Measurements from ENCODE around the gene SCAMP2. TPM values are rescaled to one million over a fixed set of nuclear protein-coding genes. Genes with fewer than 3 reads are reported as not detected.

SCAMP2 gene
- total RNA-seq, 3 donors from 2014 or later (not counting 1 experiment from before 2014, with no cell fraction given): 78.8 to 101 (median 92.8) TPM

DNA sequence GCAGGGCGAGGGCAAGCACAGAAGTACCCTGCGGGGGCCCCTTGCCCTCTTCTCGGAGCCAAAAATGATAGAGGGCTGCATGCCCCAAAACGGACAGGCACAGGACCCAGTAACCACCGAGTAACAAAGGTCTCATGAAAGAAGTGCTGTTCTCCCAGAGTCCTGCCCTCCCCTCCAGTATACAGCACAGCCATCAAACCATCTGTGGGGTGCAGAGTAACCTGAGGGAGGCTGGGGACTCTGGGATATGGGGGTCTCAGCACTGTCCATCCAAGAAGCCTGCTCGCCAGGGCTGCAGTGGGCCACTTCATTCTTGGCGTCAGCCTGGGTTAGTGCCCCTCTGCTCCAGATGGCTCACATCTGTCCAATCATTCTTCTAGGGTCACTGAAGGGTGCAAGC is 36.3 kb downstream of the SCAMP2 start:
- Mint-ChIP-seq H3K36me3 (no peaks in the 10 kb centered on the region), H3K9me3 (no peaks in the 10 kb centered on the region), H3K27me3 (ENCODE audit: low read depth in 2 of 2) (no peaks in the 10 kb centered on the region), H3K4me1 (peaks cover 4 to 22% of the 10 kb centered on the region in 2 donors), H3K4me3 (no peak overlapping the region), H3K27ac (no peak overlapping the region)
- no peaks in the 10 kb centered on the region for H3K9me3 ChIP-seq (ENCODE audit: control insufficient read depth, insufficient read depth, low read length)
- H3K36me3 ChIP-seq (ENCODE audit: control insufficient read depth, insufficient read depth, low read length): peaks cover 6% of the 10 kb centered on the region
- intact Hi-C loops (cut with micrococcal nuclease): no loop called here
- 96% methylated on average over 7 of the region's 7 CpGs for WGBS (ENCODE audit: insufficient coverage)
- no peaks in the 10 kb centered on the region for H3K27me3 ChIP-seq (ENCODE audit: control insufficient read depth, insufficient read depth, low read length)
- no peak overlapping the region for H3K4me3 ChIP-seq (ENCODE audit: low read length)
- DNase-seq (no peak), ATAC-seq (no peak)
- peaks cover 7% of the 10 kb centered on the region for H3K4me1 ChIP-seq (ENCODE audit: control insufficient read depth, insufficient read depth, low read length)
- H3K27ac ChIP-seq (ENCODE audit: low read length): no peak overlapping the region
- no peak for TF ChIP-seq CTCF (IDR thresholded peaks at IDR 0.05)

GRCh38 chr15:74835312-74835823 is 37.8 kb downstream of the SCAMP2 start:
- H3K36me3 Mint-ChIP-seq: no peaks in the 10 kb centered on the region
- 41% methylated on average over 4 of the region's 5 CpGs for WGBS (ENCODE audit: insufficient coverage)
- peak; percentile 59 for TF ChIP-seq CTCF (IDR thresholded peaks at IDR 0.05)
- no peaks in the 10 kb centered on the region for H3K27me3 Mint-ChIP-seq (ENCODE audit: low read depth in 2 of 2)
- no peaks in the 10 kb centered on the region for H3K27me3 ChIP-seq (ENCODE audit: control insufficient read depth, insufficient read depth, low read length)
- no peak overlapping the region for H3K4me3 ChIP-seq (ENCODE audit: low read length)
- H3K4me3 Mint-ChIP-seq: no peak overlapping the region
- DNase-seq (peak in 1 of 2 donors; percentile 61), ATAC-seq (peak in 2 of 3 donors; percentile 65 to 72)
- peaks cover 6% of the 10 kb centered on the region for H3K36me3 ChIP-seq (ENCODE audit: control insufficient read depth, insufficient read depth, low read length)
- no peaks in the 10 kb centered on the region for H3K9me3 Mint-ChIP-seq
- no peaks in the 10 kb centered on the region for H3K4me1 ChIP-seq (ENCODE audit: control insufficient read depth, insufficient read depth, low read length)
- intact Hi-C loops (cut with micrococcal nuclease): no loop called here
- no peaks in the 10 kb centered on the region for H3K9me3 ChIP-seq (ENCODE audit: control insufficient read depth, insufficient read depth, low read length)
- H3K27ac Mint-ChIP-seq: peak overlapping the region in 1 of 2 donors; percentile 63
- H3K27ac ChIP-seq (ENCODE audit: low read length): no peak overlapping the region
- H3K4me1 Mint-ChIP-seq: peaks cover 4 to 10% of the 10 kb centered on the region in 2 donors

DNA sequence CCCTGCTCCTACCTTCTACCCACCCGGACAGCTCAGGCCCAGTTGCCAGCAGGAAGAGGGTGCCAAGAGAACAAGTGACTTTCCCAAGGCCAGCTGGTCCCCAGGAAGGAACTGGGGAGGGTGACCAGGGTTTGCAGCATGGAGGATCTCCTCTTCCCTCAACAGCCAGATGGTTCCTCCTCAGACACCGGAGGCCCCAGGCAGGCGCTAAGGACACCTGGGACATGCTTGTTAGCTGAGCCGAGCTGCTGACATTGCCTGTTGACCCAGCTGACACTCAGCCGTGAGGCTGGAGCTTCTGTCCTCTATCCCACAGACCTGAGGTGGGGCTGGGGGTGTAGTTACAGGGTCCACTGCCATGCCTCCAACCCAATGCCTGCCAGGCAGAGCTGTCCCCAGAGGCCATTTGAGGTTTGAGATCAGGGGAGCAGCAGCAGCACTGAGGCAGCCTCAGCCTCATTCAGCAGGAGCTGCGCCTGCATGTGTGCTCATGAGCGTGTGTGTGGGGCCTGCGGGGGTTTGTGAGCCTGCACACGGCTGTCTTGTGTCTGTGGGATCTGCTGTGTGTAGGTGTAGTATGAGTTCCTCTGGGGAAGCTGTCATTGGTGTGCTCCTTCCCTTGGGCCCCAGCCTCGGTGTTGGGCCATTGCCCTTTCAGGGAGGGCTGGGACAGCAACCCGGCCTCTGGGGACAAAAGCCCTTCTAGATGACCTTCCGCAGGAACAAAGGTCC is 39.6 kb downstream of the SCAMP2 start:
- 59% methylated on average over 12 of the region's 12 CpGs for WGBS (ENCODE audit: insufficient coverage)
- intact Hi-C loops (cut with micrococcal nuclease): no loop called here
- Mint-ChIP-seq H3K4me3 (no peak overlapping the region), H3K36me3 (no peaks in the 10 kb centered on the region), H3K9me3 (no peaks in the 10 kb centered on the region), H3K4me1 (peaks cover 4 to 10% of the 10 kb centered on the region in 2 donors), H3K27ac (no peak overlapping the region), H3K27me3 (ENCODE audit: low read depth in 2 of 2) (peaks cover 0 to 6% of the 10 kb centered on the region in 2 donors)
- Histone ChIP-seq H3K27me3 (ENCODE audit: control insufficient read depth, insufficient read depth, low read length) (no peaks in the 10 kb centered on the region), H3K27ac (ENCODE audit: low read length) (no peak overlapping the region), H3K36me3 (ENCODE audit: control insufficient read depth, insufficient read depth, low read length) (peaks cover 3% of the 10 kb centered on the region), H3K4me3 (ENCODE audit: low read length) (no peak overlapping the region), H3K9me3 (ENCODE audit: control insufficient read depth, insufficient read depth, low read length) (no peaks in the 10 kb centered on the region), H3K4me1 (ENCODE audit: control insufficient read depth, insufficient read depth, low read length) (no peaks in the 10 kb centered on the region)
- TF ChIP-seq CTCF (IDR thresholded peaks at IDR 0.05): no peak
- DNase-seq (no peak), ATAC-seq (no peak)

All from natural killer cell (primary cell).